ENCODE results near the gene LYL1.

The LYL1 gene

GRCh38 chr19:13104360-13104847 lies 1.7 kb upstream of the LYL1 start:
- DNase-seq: no peak

GRCh38 chr19:13103581-13104359 lies 1.1 kb upstream of the LYL1 start:
- DNase-seq: no peak

GRCh38 chr19:13102416-13102665 lies 317 bp downstream of the LYL1 start:
- DNase-seq: no peak

- DNase-seq: no peak
Observed at GRCh38 chr19:13101590-13102415, 855 bp downstream of the LYL1 start.

DNA sequence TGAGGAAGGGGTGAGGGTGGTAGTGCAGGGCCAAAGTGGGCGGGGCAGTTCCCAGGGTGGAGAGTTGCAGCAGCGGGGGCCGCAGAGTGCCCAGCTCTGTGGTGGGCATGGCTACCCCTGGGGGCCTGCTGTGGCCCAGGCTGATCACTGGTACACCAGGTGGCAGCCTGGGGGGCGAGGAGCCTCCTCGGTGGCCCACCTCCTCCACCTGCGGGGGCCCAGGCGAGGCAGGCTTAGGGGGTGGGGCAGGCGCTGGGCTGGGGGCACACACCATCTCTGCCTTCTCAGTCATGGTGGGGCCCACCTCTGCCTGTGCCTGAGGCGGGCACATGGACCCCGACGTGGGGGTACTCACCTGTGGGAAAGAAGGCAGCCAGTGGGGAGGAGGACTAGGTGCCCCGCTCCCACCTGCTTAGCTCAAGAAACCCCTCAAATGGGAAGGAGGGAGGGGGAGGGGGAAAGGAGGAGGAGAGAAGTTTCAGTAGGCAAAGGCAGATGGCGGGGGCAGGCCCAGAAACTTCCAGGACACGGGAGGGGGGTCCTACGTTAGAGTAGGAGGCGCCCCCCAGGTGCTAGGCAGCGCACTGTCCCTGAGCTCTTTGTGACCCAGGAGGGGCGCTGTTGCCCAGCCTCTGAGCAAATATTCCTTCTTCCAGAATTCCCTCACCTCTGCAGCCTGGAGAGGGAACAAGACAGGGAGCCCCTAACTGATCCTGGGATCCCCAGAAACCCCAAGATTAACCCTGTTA lies 1.6 kb downstream of the LYL1 start:
- DNase-seq: no peak

DNA sequence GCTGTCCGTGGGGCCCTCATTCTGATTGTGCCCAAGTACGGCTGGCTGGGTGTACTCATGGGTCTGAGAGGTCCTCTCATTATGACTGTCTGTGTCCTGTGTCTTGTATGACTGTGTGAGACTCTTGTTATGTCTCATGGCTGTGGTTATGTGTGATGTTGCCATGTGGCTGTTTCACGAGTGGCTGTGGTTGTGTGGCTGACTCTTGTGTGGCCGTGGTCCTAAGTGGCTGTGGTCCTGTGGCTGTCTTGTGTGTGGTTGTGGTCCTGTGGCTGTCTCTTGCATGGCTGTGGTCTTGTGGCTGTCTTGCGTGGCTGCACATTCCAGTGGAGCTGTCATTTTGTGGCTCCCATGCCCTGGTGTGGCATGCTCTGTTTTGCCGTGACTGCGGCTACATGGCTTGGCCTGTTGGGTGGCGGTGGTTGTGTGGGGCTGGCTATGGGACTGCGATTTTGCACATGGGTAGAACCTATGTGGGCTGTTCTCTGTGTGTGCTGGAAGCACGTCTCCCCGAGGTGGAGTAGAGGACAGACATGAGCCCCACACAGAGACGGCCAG lies 2.5 kb downstream of the LYL1 start:
- no peak for DNase-seq

- DNase-seq: no peak
Observed at GRCh38 chr19:13099073-13099999, 3.3 kb downstream of the LYL1 start.

GRCh38 chr19:13098277-13099072 lies 4.2 kb downstream of the LYL1 start:
- DNase-seq: no peak

DNA sequence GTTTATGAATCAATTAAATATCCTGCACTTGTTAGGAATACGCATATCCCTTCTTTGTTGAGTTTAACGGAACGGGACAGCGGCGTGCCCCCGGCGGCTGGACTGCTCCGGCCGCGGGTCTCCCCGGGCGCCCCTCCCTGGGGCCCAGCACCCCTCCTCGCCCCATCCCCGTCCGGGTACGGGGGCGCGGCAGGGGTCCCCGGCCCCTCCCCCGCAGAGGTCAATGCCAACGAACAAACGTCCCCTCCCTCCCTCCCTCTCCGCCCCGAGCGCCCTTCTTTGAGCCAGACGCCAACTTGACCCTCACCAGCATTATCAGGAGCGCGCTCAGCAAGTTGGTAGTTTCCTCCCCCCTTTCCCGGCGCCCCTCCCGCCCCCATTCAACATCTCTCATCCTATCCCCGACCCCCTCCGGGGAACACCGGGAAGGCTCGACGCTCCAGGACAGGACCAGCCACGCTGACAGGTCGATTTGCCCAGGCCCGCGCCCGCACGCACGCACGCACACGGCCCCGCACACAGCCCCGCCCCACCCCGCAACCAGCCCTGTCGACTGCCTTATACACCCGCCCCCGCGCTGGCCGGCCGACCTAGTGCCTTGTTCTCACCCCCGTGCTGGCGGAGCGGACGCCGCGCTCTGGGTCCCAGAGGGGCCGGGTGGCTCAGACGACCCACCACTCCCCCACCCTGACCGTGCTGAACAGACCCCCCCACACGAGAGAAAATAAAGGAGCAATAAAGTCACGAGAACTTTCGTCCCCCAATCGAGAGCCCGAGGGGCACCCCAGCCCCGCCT lies 5.0 kb downstream of the LYL1 start:
- no peak for DNase-seq

DNA sequence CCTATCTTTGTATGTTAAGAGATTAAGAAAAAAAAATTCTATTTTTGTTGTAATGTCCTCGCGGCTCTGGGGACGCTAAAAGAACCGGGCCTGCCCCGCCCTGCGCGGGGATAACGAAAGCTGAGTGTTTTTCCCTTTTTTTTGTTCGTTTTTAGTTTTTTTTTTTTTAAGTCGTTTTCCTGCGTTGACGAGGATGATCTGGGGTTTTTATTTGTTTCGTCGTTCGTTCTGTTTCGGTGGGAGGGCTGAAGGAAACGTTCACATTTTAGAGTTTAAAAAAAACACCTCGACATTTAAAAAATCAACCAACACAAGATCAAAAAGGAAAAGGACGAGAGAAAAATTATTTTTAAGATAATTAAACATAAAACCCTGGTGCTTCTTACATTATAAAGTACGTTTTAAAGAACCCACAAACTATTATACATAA lies 5.6 kb downstream of the LYL1 start:
- DNase-seq: no peak

- DNase-seq: no peak
Observed at GRCh38 chr19:13095934-13096927, 6.4 kb downstream of the LYL1 start.

GRCh38 chr19:13095393-13095784 lies 7.3 kb downstream of the LYL1 start:
- DNase-seq: no peak

- DNase-seq: no peak
Observed at GRCh38 chr19:13094771-13095392, 7.8 kb downstream of the LYL1 start.

GRCh38 chr19:13094106-13094504 lies 8.6 kb downstream of the LYL1 start:
- DNase-seq: peak; percentile 32

DNA sequence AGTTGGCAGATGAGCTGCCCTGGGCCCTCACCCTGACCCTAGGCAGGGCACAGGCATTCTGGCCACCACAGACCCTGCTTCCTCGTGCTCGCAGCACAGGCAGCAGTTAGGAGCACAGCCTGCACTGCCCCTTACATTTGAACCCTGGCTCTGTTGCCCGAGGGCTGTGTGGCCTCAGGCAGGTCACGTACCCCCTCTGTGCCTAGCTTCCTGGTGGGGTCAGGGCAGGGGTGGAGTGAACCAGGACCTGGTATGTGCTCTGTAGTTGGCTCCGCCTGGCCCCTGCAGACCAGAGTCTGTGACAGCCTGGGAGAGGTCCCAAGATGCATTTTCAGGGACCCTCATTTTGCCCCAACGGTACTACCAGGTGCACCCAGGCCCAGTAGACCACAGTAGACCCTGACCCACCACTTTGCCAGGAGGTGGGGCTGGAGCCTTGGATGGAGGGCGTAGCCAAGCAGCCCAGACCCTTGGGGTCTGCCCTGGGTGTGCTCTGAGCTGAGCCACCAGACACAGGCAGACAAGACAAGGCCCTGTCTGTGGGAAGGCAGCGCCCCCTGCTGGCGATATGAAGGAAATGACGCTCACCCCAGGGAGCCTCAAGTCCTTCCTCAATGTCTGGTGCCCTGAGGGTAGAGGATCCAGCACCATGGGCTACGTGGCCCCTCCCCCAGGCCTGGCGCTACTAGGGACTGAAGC lies 9.1 kb downstream of the LYL1 start:
- peak; percentile 80 for DNase-seq

GRCh38 chr19:13092606-13093235 lies 9.9 kb downstream of the LYL1 start:
- no peak for DNase-seq

- DNase-seq: no peak
Observed at GRCh38 chr19:13092158-13092543, 10.5 kb downstream of the LYL1 start.

Measured in NCI-H1092 treated with DMSO at 0.1 percent for 48 hours (cell line).